Right lobe of liver (tissue), 6 donors: ENCODE measurements around the gene ALLC. TPM values are rescaled to one million over a fixed set of nuclear protein-coding genes. Genes with fewer than 3 reads are reported as not detected.
A peak's percentile ranks its signal among the peaks of the same experiment; 100 is the strongest.

Experiments
- ATAC-seq, 4 donors: fragments of 200-7000 bp; cut with Tn5 transposase; one replicate each; pipeline ENCODE4 v1.9.1; 2020; ENCODE audit warnings: mild to moderate bottlenecking in 4 of 4, moderate library complexity in 4 of 4
- DNase-seq, 3 donors: peaks; one replicate each; pipeline ENCODE4 v3.0.0-alpha.2; 2020
- H3K27ac ChIP-seq, 3 donors: fragments of 200-600 bp; one replicate each; pipeline ENCODE4 v1.8.0; 2022
- H3K27me3 ChIP-seq, 2 donors: fragments of 200-600 bp; one replicate each; pipeline ENCODE4 v1.8.0; 2022
- H3K36me3 ChIP-seq, 4 donors: fragments of 200-600 bp; sonication (generic) in 1 of 4; one replicate each; pipeline versions ENCODE4 v1.5.1 to v1.8.0; 2017 to 2022; ENCODE audit warnings: control low read depth in 1 of 4
- H3K4me1 ChIP-seq, 4 donors: fragments of 200-600 bp; sonication (generic) in 1 of 4; one replicate each; pipeline versions ENCODE4 v1.5.1 to v1.8.0; 2017 to 2022; ENCODE audit warnings: control low read depth in 1 of 4
- H3K4me3 ChIP-seq, 3 donors: fragments of 200-600 bp; one replicate each; pipeline ENCODE4 v1.8.0; 2022
- H3K9me3 ChIP-seq, 4 donors: fragments of 200-600 bp; sonication (generic) in 1 of 4; one replicate each; pipeline versions ENCODE4 v1.5.1 to v1.8.0; 2017 to 2022; ENCODE audit warnings: control low read depth in 1 of 4
- CTCF ChIP-seq, 4 donors: fragments of 200-600 bp in 3 of 4; fragments of 450-650 bp in 1 of 4; IDR thresholded peaks; one replicate each; pipeline versions ENCODE4 v1.5.1 to v1.8.0; 2016 to 2022; ENCODE audit warnings: antibody characterized with exemption in 4 of 4, mild to moderate bottlenecking in 2 of 4
- POLR2A ChIP-seq: fragments of 450-650 bp; IDR thresholded peaks from one replicate; pipeline ENCODE4 v1.6.1; 2017; ENCODE audit warnings: antibody characterized with exemption, mild to moderate bottlenecking
- WGBS: methylation state at CpG from one replicate; pipeline ENCODE4 v1.1.6; 2018; ENCODE audit warnings: low coverage, low lambda C conversion rate; ENCODE audit not compliant: insufficient coverage; ENCODE audit errors: missing lambda C conversion rate; 5-methylcytosine and 5-hydroxymethylcytosine counted together
- intact Hi-C, 2 donors: fragments of 100-400 bp; cut with DNase I; formaldehyde crosslinking; loops; one replicate each; pipeline versions ENCODE4 v1.11.2 to v1.14.1; 2022
- total RNA-seq, 6 experiments: library from RNA; depleted of rRNA in 2 of 6; stranded (reverse); fragments of >200 nt in 2 of 6; fragmentation: NEBNext Ultra II Directional in 3 of 6; extraction: Animal tissue kit (Norgen Biotek cat#: 25700) in 3 of 6; gene quantifications; one replicate each; pipeline versions ENCODE4 v1.1.0 to v1.2.4, GENCODE V29; 2016 to 2023
- donor health status: DM: no; HTN: yes; CAD: no.
- donor health status: DM: no; HTN: no; CAD: no.
- donor health status: DM: no; HTN: no; CAD: no.
- donor health status: DM: no; HTN: yes; CAD: no.
- donor health status: DM: no; HTN: yes; CAD: no.

The ALLC gene
- total RNA-seq, 6 experiments from 2014 or later: 0.18 to 0.63 (median 0.31) TPM; not detected in 1

- ATAC-seq (no peak), DNase-seq (no peak)
- no peak for TF ChIP-seq POLR2A
- TF ChIP-seq CTCF (IDR thresholded peaks at IDR 0.05): no peak
- Histone ChIP-seq H3K36me3 (no peaks in the 10 kb centered on the region), H3K4me1 (no peaks in the 10 kb centered on the region), H3K4me3 (no peak overlapping the region), H3K27me3 (no peaks in the 10 kb centered on the region), H3K9me3 (no peaks in the 10 kb centered on the region), H3K27ac (no peak overlapping the region)
- 25% methylated on average over 1 of the region's 1 CpG for WGBS
- intact Hi-C loops: no loop called here
Observed at GRCh38 chr2:3622967-3623366, 35.0 kb upstream of the ALLC start.

- WGBS: 63% methylated on average over 2 of the region's 4 CpGs
- Histone ChIP-seq H3K4me1 (no peaks in the 10 kb centered on the region), H3K27me3 (no peaks in the 10 kb centered on the region), H3K4me3 (no peak overlapping the region), H3K9me3 (no peaks in the 10 kb centered on the region), H3K36me3 (no peaks in the 10 kb centered on the region), H3K27ac (no peak overlapping the region)
- ATAC-seq (no peak), DNase-seq (no peak)
- intact Hi-C loops: no loop called here
- TF ChIP-seq POLR2A (no peak), CTCF (IDR thresholded peaks at IDR 0.05) (no peak)
Observed at GRCh38 chr2:3624059-3624794, 33.8 kb upstream of the ALLC start.

- Histone ChIP-seq H3K27ac (peak overlapping the region in 1 of 3 donors; percentile 37), H3K36me3 (no peaks in the 10 kb centered on the region), H3K27me3 (no peaks in the 10 kb centered on the region), H3K4me1 (no peaks in the 10 kb centered on the region), H3K4me3 (no peak overlapping the region), H3K9me3 (no peaks in the 10 kb centered on the region)
- ATAC-seq (no peak), DNase-seq (no peak)
- intact Hi-C loops: no loop called here
- no peak for TF ChIP-seq CTCF (IDR thresholded peaks at IDR 0.05)
- no peak for TF ChIP-seq POLR2A
- 49% methylated on average over 5 of the region's 8 CpGs for WGBS
Observed at GRCh38 chr2:3625186-3625585, 32.8 kb upstream of the ALLC start.

GRCh38 chr2:3626118-3626811 lies 31.7 kb upstream of the ALLC start:
- ATAC-seq: peak; percentile 69 to 82 (median 76)
- 36% methylated on average over 10 of the region's 12 CpGs for WGBS
- no peak for DNase-seq
- no peaks in the 10 kb centered on the region for H3K9me3 ChIP-seq
- no peaks in the 10 kb centered on the region for H3K27me3 ChIP-seq
- intact Hi-C loops: no loop called here
- H3K36me3 ChIP-seq: no peaks in the 10 kb centered on the region
- H3K27ac ChIP-seq: peak overlapping the region in 2 of 3 donors; percentile 43 to 47
- H3K4me3 ChIP-seq: no peak overlapping the region
- TF ChIP-seq CTCF (IDR thresholded peaks at IDR 0.05): no peak
- TF ChIP-seq POLR2A: peak; percentile 17
- H3K4me1 ChIP-seq: no peaks in the 10 kb centered on the region
